Endothelial cell of umbilical vein (primary cell): ENCODE data around the gene USP27X. TPM values are rescaled to one million over a fixed set of nuclear protein-coding genes. Genes with fewer than 3 reads are reported as not detected.

ENCODE experiments used
- BruUV-seq: library from RNA; stranded (reverse); fragments of 400-500 nt; replicated peaks from 2 replicates; lab custom pipeline; 2021; lab: Mats Ljungman, UMichigan
- CTCF ChIA-PET: fragments of 300-600, 350-600 bp; sonication (Branson Sonifier 250); formaldehyde crosslinking; loops from one replicate; lab custom pipeline; 2021; ENCODE audit warnings: antibody characterized with exemption, inconsistent platforms; lab: Charles Lee
- POLR2A ChIA-PET: fragments of 300-600, 350-600 bp; sonication (Branson Sonifier 250); formaldehyde crosslinking; loops from one replicate; lab custom pipeline; 2021; ENCODE audit warnings: antibody characterized with exemption, inconsistent platforms; lab: Charles Lee
- DNase-seq: peaks from one replicate; pipeline ENCODE4 v3.0.0-alpha.2; 2011; ENCODE audit warnings: low read depth, low spot score
- FAIRE-seq: peaks from 2 replicates; lab custom pipeline; 2011; peaks lifted over from hg19 to GRCh38; lab: Jason Lieb, UNC
- H2AFZ ChIP-seq: 2 replicates; pipeline ENCODE4 v1.6.0; 2012; ENCODE audit warnings: low read depth, low read length, control low read depth, inconsistent platforms
- H3K27ac ChIP-seq: 2 replicates; pipeline ENCODE4 v1.5.1; 2011; ENCODE audit warnings: low read depth, mild to moderate bottlenecking, control low read depth, low read length, moderate library complexity; ENCODE audit not compliant: insufficient read depth
- H3K27me3 ChIP-seq, 2 experiments: 2 replicates each; pipeline versions ENCODE4 v1.6.0 to v1.6.1; 2011; ENCODE audit warnings: low read length in 2 of 2, mixed read lengths in 1 of 2; ENCODE audit not compliant: control insufficient read depth in 2 of 2, insufficient read depth in 2 of 2
- H3K36me3 ChIP-seq, 2 experiments: 2 replicates in 1 of 2; 3 replicates in 1 of 2; pipeline ENCODE4 v1.5.1; 2011; ENCODE audit warnings: low read length in 2 of 2, mild to moderate bottlenecking in 1 of 2, moderate library complexity in 1 of 2; ENCODE audit not compliant: control insufficient read depth in 2 of 2, insufficient read depth in 2 of 2; ENCODE audit errors: extremely low read depth in 1 of 2
- H3K4me1 ChIP-seq: 3 replicates; pipeline ENCODE4 v1.5.1; 2011; ENCODE audit warnings: mild to moderate bottlenecking, low read length; ENCODE audit not compliant: control insufficient read depth, insufficient read depth; ENCODE audit errors: extremely low read depth
- H3K4me2 ChIP-seq: 2 replicates; pipeline ENCODE4 v1.6.1; 2011; ENCODE audit warnings: low read length, control low read depth, mixed read lengths; ENCODE audit not compliant: insufficient read depth
- H3K4me3 ChIP-seq, 3 experiments: fragments of 200-600 bp in 1 of 3; sonication (generic), shearing (Covaris generic) in 1 of 3; replicated peaks in 1 of 3; 2 replicates each; pipeline ENCODE4 v1.5.1; 2011 to 2016; ENCODE audit warnings: control low read depth in 3 of 3, low read length in 3 of 3, mild to moderate bottlenecking in 2 of 3, inconsistent platforms in 1 of 3, low read depth in 1 of 3, moderate library complexity in 1 of 3; ENCODE audit not compliant: insufficient read depth in 1 of 3
- H3K79me2 ChIP-seq: 2 replicates; pipeline ENCODE4 v1.6.0; 2012; ENCODE audit warnings: low read length, inconsistent platforms; ENCODE audit not compliant: control insufficient read depth, insufficient read depth
- H3K9ac ChIP-seq: replicated peaks from 2 replicates; pipeline ENCODE3; 2011; ENCODE audit warnings: low read length, control low read depth; ENCODE audit not compliant: insufficient read depth; ENCODE audit errors: extremely low read depth
- H3K9me1 ChIP-seq: replicated peaks from 3 replicates; pipeline ENCODE4 v1.6.0; 2011; ENCODE audit warnings: mild to moderate bottlenecking, low read length; ENCODE audit not compliant: control insufficient read depth, insufficient read depth; ENCODE audit errors: extremely low read depth
- H3K9me3 ChIP-seq: replicated peaks from 2 replicates; pipeline ENCODE4 v1.5.1; 2012; ENCODE audit warnings: low read length, inconsistent platforms; ENCODE audit not compliant: control insufficient read depth, insufficient read depth
- H4K20me1 ChIP-seq: replicated peaks from 2 replicates; pipeline ENCODE3; 2011; ENCODE audit warnings: mild to moderate bottlenecking, low read length; ENCODE audit not compliant: control insufficient read depth, insufficient read depth; ENCODE audit errors: extremely low read depth
- CTCF ChIP-seq, 2 donors: IDR thresholded peaks; 1 replicate in 1 of 2; 2 replicates in 1 of 2; pipeline ENCODE4 v1.5.1; 2011; ENCODE audit warnings: low read length in 2 of 2, mild to moderate bottlenecking in 2 of 2, moderate library complexity in 2 of 2, control low read depth in 1 of 2, inconsistent platforms in 1 of 2, low read depth in 1 of 2; ENCODE audit not compliant: insufficient read depth in 1 of 2; ENCODE audit errors: extremely low read depth in 1 of 2
- EZH2 ChIP-seq: IDR thresholded peaks from 2 replicates; pipeline ENCODE4 v1.6.1; 2012; ENCODE audit warnings: borderline replicate concordance, low read depth, mild to moderate bottlenecking, moderate library complexity, low read length, inconsistent platforms; ENCODE audit not compliant: severe bottlenecking
- FOS ChIP-seq: IDR thresholded peaks from 2 replicates; pipeline ENCODE4 v1.6.1; 2011; ENCODE audit warnings: mild to moderate bottlenecking, low read length, moderate library complexity, borderline replicate concordance; ENCODE audit not compliant: insufficient read depth
- GATA2 ChIP-seq: IDR thresholded peaks from 2 replicates; pipeline ENCODE4 v1.7.0; 2011; ENCODE audit warnings: low read depth, mild to moderate bottlenecking, moderate library complexity, mixed read lengths, low read length; ENCODE audit not compliant: insufficient read length, insufficient read depth
- JUN ChIP-seq: IDR thresholded peaks from 2 replicates; pipeline ENCODE4 v1.6.1; 2011; ENCODE audit warnings: borderline replicate concordance, low read depth; ENCODE audit not compliant: insufficient read length, insufficient read depth
- MAX ChIP-seq: IDR thresholded peaks from 2 replicates; pipeline ENCODE4 v1.6.1; 2011; ENCODE audit not compliant: insufficient read depth, insufficient read length
- MYC ChIP-seq: IDR thresholded peaks from one replicate; pipeline ENCODE4 v1.6.1; 2011; ENCODE audit warnings: mild to moderate bottlenecking, low read depth, low read length
- POLR2A ChIP-seq: IDR thresholded peaks from 2 replicates; pipeline ENCODE4 v1.6.1; 2012; ENCODE audit warnings: low read depth, mild to moderate bottlenecking, control low read depth, low read length
- POLR2AphosphoS5 ChIP-seq: IDR thresholded peaks from 2 replicates; pipeline ENCODE4 v1.6.1; 2012; ENCODE audit warnings: low read depth, mild to moderate bottlenecking, control low read depth, low read length, moderate library complexity; ENCODE audit not compliant: insufficient read depth
- dilution Hi-C: fragments of 300-500 bp; cut with MboI; formaldehyde crosslinking; loops from one replicate; pipeline ENCODE4 v1.15.0; 2019; ENCODE audit warnings: low sequenced_read_pairs; ENCODE audit not compliant: extremely low pct_ligation_motif_present
- intact Hi-C: fragments of 100-400 bp; cut with micrococcal nuclease; formaldehyde crosslinking; loops from one replicate; pipeline ENCODE4 v1.10.0; 2022
- polyA plus RNA-seq, 4 experiments: library from polyadenylated mRNA; depleted of rRNA in 3 of 4; stranded (reverse) in 3 of 4; unstranded in 1 of 4; fragments of >200 nt; gene quantifications; 2 replicates each; pipeline versions ENCODE4 v1.2.1 to v1.2.3, GENCODE V29; 2011 to 2012; ENCODE audit warnings: missing spikeins in 1 of 4
- total RNA-seq: library from RNA; stranded (reverse); gene quantifications from 2 replicates; pipeline ENCODE4 v1.2.3, GENCODE V29; 2021

The USP27X gene
- total and polyA plus RNA-seq, 2 donors (not counting 3 experiments of a cell fraction or from before 2014, with no cell fraction given): 2.2 to 2.3 TPM

- dilution Hi-C loops: no loop called here
- TF ChIP-seq FOS (no peak), GATA2 (no peak), JUN (no peak), MYC (no peak), CTCF (IDR thresholded peaks at IDR 0.05; ENCODE audit: extremely low read depth in 1 of 2, insufficient read depth in 1 of 2, low read depth in 1 of 2, low read length in 2 of 2) (no peak), POLR2AphosphoS5 (no peak), MAX (no peak), POLR2A (no peak), EZH2 (no peak)
- Histone ChIP-seq H3K79me2 (no peaks in the 10 kb centered on the region), H3K36me3 (no peaks in the 10 kb centered on the region), H3K4me3 (no peak overlapping the region), H2AFZ (no peak overlapping the region), H3K4me2 (no peak overlapping the region), H4K20me1 (no peaks in the 10 kb centered on the region), H3K27me3 (peaks cover 4 to 5% of the 10 kb centered on the region in 2 experiments), H3K9ac (no peak overlapping the region), H3K9me3 (no peaks in the 10 kb centered on the region), H3K9me1 (no peaks in the 10 kb centered on the region), H3K27ac (no peak overlapping the region), H3K4me1 (no peaks in the 10 kb centered on the region)
- CTCF ChIA-PET: no interaction called here
- FAIRE-seq (no peak), DNase-seq (no peak)
- POLR2A ChIA-PET: no interaction called here
- BruUV-seq: no TSS peak
- intact Hi-C loops: loop anchor here (10.0 kb wide), 1 partner anchor 764 kb away; no protein-coding TSS in a partner anchor
Measured at GRCh38 chrX:49910344-49910743, 31.1 kb downstream of the USP27X start.
